Fibroblast of skin of scalp (primary cell): ENCODE data around the gene ZNF292. TPM values are rescaled to one million over a fixed set of nuclear protein-coding genes. Genes with fewer than 3 reads are reported as not detected.
"Not testable (repeated sequence)": the region's sequence is repeated elsewhere in the genome, so short reads cannot be mapped to it uniquely, and the experiment has no call there.

ENCODE experiments used
- DNase-seq: peaks from one replicate; pipeline ENCODE4 v3.0.0-alpha.2; 2013
- polyA plus RNA-seq, 2 experiments: library from polyadenylated mRNA; unstranded; fragments of 120-200 nt; gene quantifications; one replicate each; pipeline ENCODE4 v1.2.1, GENCODE V29; 2013; ENCODE audit not compliant: insufficient read length in 2 of 2

ZNF292 gene
- polyA plus RNA-seq (2013, experiment 1 of 2; ENCODE audit: insufficient read length), result 13.2 TPM
- polyA plus RNA-seq (2013, experiment 2 of 2; ENCODE audit: insufficient read length), result 13.5 TPM

DNA sequence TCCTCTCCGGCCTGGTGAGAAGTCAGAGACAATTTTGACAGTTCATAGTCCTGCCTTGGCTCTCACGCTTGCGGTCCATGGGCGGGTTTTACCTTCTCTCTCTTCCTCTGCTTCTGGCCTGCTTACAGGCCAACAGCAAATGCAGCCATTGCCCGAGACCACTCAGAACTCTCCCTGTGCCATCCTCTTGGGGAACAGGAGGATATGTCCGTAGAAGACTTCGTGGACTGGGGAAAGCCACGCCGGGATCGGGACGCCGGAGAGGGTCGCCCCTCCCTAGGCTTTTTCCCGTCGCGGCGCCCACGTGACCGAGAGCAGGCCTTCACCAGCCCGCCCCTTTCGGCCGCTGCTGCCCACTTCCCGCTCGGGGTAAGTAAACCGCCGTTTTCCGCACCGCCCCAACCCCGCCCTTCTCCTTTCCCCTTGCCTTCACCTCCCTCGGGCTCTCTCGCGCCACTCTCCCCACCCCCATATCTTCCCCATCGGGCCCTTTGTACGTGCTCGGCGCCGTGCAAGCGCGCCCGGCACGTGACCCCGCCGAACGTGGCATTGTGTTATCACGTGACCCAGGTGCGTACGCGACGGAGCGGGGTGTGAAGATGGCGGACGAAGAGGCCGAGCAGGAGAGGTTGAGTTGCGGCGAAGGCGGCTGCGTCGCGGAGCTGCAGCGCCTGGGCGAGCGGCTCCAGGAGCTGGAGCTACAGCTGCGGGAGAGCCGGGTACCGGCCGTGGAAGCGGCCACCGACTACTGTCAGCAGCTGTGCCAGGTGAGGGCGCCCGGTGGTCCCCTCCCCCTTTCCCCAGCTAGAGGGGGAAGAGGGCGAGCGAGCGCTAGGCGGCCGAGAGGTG is at the start of gene ZNF292:
ZNF292 (plus strand) TSS at position 573 of the 849 bp plus-strand sequence; CDS start at position 600, 27 bp downstream.
- DNase-seq, result peak; percentile 98

DNA sequence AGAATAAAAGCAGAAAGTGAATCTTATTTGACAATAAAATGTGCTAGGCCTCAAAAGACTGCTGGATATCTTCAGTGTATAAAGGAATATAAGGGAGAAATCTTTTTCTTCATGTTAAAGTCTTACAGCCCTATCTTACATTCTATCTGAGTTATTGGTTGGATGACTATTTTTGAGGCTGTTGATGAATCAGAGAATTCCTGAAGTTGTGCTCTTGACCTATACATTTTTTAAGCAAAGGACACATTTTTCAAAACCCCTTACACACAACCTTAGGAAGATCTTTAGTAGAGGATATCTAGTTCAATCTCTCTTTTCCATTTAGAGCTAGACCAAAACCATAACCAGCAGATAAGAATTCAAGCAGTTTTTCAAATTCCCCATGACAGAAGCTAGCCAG is 49.5 kb upstream of the ZNF292 start:
- peak; percentile 37 for DNase-seq

- DNase-seq, result no peak
Measured at GRCh38 chr6:87110636-87111035, 44.7 kb upstream of the ZNF292 start.

- DNase-seq, result no peak
Measured at GRCh38 chr6:87115402-87116135, 39.8 kb upstream of the ZNF292 start.

DNA sequence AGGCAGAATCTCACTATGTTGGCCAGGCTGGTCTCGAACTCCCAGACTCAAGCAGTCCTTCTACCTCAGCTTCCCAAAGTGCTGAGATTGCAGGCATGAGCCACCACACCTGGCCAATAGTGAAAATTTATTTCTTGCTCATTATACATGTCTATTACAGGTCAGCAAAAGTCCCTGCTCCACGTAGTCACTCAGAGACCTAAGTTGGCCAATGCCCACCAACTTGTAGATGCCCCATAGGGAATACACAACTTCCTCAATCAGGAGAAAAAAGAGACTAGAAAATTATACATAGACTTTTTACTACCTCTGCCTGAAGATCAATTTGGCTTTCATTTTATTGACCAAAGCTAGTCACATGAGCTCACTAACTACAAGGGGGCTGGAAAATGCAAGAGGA is 38.4 kb upstream of the ZNF292 start:
- no peak for DNase-seq

DNA sequence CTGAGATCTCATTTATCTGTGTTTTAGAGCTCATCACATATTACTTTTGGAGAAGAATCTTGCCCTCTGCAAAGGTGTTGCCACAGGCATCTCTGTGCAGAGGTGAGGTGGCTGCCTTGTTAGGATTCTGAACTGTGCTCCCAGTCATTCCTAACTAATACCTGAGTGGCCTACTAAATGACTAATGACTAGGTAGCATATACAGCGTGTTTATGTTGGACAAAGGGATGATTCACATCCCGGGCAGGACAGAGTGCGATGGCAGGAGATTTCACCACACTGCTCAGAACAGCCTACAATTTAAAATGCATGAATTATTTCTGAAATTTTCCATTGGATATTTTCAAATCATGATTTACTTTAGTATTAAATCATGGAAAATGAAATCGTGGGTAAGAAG is 37.3 kb upstream of the ZNF292 start:
- DNase-seq, result no peak

- DNase-seq, result no peak
Measured at GRCh38 chr6:87122477-87122876, 32.9 kb upstream of the ZNF292 start.

DNA sequence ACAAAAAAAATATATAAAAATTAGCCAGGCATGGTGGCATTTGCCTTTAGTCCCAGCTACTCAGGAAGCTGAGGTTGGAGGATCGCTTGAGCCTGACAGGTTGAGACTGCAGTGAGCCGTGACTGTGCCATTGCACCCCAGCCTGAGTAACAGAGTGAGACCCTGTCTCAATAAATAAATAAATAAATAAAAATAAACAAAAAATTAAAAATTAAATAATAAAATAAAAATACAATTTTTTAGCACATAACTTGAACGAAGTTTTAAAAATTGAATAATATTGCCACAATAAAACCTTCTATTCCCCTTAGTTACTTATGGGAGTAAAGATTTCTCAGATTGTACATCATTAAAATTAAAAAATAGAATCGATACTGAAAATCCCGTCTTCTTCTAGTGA is 31.3 kb upstream of the ZNF292 start:
- DNase-seq, result no peak

- DNase-seq, result no peak
Measured at GRCh38 chr6:87126501-87126900, 28.9 kb upstream of the ZNF292 start.

DNA sequence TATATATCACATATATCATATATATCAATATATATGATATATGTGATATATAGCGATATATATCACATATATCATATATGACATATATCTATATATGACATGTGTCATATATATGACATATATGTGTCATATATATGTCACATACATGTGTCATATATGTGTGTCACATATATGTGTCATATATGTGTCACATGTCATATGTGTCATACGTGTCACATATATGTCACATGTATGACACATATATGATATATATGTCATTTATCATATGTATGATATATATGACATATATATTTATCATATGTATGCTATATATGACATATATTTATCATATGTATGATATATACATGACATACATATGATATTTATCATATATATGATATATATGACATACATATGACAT is 27.6 kb upstream of the ZNF292 start:
- no peak for DNase-seq

- no peak for DNase-seq
Measured at GRCh38 chr6:87136963-87137362, 18.4 kb upstream of the ZNF292 start.

GRCh38 chr6:87139236-87139635 is 16.1 kb upstream of the ZNF292 start:
- peak; percentile 53 for DNase-seq

DNA sequence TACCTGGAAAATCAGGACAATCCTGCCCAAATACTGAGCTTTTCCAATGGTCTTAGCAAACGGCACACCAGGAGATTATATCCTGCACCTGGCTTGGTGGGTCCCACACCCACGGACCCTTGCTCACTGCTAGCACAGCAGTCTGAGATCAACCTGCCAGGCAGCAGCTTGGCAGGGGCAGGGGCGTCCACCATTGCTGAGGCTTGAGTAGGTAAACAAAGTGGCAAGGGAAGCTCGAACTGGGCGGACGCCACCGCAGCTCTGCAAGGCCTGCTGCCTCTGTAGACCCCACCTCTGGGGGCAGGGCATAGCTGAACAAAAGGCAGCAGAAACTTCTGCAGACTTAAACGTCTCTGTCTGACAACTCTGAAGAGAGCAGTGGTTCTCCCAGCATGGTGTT is 15.4 kb upstream of the ZNF292 start:
- not testable (repeated sequence) for DNase-seq

- no peak for DNase-seq
Measured at GRCh38 chr6:87146363-87146762, 9.0 kb upstream of the ZNF292 start.

DNA sequence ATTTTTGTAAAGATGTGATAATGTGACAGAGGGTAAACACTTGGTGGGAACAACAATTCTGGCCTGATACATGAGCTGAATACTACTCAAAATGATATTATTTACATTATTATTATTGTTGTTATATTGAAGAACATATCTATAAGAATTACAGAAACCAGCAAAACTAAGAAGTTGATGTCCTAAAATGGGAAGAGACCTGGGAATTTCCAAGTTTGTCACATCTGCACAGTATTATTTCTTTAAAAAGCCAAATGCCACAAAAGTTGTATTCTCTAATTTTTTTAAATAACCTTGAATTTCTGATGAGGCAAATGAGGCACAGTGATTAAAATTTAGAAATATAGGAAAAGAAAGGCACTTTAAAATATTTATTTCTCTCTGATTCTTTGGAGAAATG is 5.0 kb upstream of the ZNF292 start:
- DNase-seq, result no peak

DNA sequence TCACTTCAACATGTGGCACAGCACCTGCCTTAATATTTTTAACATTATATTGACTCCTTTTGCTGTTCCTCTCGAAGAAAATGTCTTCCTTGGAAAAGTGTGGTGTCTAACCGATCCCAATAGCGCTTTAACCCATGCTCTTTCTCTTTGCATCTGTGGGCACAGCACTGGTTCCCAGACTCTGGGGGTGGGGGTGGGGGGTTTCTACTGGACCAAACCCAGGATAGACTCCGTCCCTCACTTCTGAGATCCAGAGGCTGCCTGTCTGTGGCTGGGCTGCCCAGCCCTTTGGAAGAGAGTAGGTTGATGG is 3.9 kb upstream of the ZNF292 start:
- no peak for DNase-seq

GRCh38 chr6:87151781-87152525 is 3.4 kb upstream of the ZNF292 start:
- DNase-seq, result peak; percentile 76

GRCh38 chr6:87152526-87152955 is 2.8 kb upstream of the ZNF292 start:
- DNase-seq, result peak; percentile 11

DNA sequence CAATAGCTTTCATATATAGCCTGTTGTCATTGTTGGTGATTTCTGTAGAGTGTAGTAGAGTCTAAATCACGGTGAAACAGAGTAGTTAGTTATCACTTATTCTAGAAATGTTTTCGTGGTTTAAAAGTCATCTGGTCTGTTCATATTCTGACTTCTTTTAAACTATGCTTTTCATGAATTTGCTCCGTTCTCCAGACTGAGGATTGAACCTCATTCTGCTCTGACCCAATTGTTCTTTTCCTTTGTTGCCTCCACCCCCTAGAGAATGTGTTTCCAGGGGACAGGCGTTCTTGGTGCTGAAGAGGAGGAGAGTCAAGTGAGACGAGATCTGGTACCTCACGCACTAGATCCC is 748 bp upstream of the ZNF292 start:
- DNase-seq, result no peak

GRCh38 chr6:87155842-87156815 is 764 bp downstream of the ZNF292 start:
- DNase-seq, result peak; percentile 60

DNA sequence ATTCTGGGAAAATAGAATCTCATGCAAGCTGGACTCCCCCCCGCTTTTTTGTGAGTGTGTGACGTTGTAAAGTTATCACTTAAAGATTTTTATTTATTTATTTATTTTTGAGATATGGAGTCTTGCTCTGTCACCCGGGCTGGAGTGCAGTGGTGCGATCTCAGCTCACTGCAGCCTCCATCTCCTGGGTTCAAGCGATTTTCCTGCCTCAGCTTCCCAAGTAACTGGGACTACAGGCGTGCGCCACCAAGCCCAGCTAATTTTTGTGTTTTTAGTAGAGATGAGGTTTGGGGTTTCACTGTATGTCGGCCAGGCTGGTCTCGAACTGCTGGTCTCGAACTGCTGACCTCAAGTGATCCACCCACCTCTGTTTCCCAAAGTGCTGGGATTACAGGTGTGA is 2.2 kb downstream of the ZNF292 start:
- DNase-seq, result not testable (repeated sequence)

DNA sequence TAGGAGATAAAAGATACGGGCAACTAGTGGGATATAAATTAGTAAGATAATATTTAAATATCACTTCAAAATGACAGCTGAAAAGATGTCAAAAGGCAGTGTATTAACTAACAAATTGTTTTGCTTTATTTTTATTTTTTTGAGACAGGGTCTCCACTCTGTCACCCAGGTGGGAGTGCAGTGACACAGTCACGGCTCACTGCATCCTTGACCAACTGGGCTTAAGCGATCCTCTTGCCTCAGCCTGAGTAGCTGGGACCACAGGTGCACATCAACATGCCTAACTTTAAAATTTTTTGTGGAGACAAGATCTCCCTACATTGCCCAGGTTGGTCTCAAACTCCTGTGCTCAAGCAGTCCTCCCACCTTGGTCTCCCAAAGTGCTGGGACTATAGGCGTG is 5.9 kb downstream of the ZNF292 start:
- no peak for DNase-seq
